Hepatocyte (in vitro differentiated cells): ENCODE results near the gene SH3GL2.

Experiments used
- EZH2 ChIP-seq: fragments of 200-600 bp; sonication (generic); IDR thresholded peaks from 2 replicates; pipeline ENCODE4 v1.6.1; 2016; ENCODE audit warnings: antibody characterized with exemption, mild to moderate bottlenecking, borderline replicate concordance
- TF ChIP-seq, protein P1 (sequence below): fragments of 200-600 bp; sonication (generic); IDR thresholded peaks from 2 replicates; pipeline ENCODE4 v1.5.1; 2016; ENCODE audit warnings: antibody characterized with exemption, mild to moderate bottlenecking; ENCODE audit not compliant: poor library complexity

DNA sequence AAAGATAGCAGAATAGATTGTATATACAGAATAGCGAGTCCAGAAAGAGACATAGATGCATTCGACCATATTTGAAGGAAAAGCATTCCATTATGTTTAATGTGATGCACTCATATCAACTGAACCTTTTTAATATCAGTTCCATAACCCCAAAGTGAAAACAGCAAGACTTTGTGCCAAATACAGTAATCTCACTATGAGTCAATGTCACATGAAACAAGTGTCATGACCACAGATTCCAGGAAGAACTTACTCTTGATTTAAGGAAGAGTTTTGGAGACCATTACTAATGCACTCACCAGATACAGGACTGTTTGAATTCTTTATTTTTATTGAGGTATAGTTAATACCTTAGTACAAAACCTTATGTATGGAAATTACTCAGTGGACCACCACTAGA lies 220.5 kb downstream of the SH3GL2 start:
- TF ChIP-seq, protein P1, sequence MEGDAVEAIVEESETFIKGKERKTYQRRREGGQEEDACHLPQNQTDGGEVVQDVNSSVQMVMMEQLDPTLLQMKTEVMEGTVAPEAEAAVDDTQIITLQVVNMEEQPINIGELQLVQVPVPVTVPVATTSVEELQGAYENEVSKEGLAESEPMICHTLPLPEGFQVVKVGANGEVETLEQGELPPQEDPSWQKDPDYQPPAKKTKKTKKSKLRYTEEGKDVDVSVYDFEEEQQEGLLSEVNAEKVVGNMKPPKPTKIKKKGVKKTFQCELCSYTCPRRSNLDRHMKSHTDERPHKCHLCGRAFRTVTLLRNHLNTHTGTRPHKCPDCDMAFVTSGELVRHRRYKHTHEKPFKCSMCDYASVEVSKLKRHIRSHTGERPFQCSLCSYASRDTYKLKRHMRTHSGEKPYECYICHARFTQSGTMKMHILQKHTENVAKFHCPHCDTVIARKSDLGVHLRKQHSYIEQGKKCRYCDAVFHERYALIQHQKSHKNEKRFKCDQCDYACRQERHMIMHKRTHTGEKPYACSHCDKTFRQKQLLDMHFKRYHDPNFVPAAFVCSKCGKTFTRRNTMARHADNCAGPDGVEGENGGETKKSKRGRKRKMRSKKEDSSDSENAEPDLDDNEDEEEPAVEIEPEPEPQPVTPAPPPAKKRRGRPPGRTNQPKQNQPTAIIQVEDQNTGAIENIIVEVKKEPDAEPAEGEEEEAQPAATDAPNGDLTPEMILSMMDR: no peak
- no peak for TF ChIP-seq EZH2
